Ectodermal cell (in vitro differentiated cells): ENCODE data around the gene SERGEF.
"Not testable (repeated sequence)": the region's sequence is repeated elsewhere in the genome, so short reads cannot be mapped to it uniquely, and the experiment has no call there.

ENCODE experiments used
- H3K27ac ChIP-seq: 2 replicates; pipeline ENCODE4 v1.7.0; 2013; ENCODE audit warnings: mild to moderate bottlenecking, low read depth, low read length; ENCODE audit not compliant: insufficient read depth, poor library complexity, severe bottlenecking
- H3K27me3 ChIP-seq: 2 replicates; pipeline ENCODE4 v1.7.0; 2013; ENCODE audit warnings: mild to moderate bottlenecking, low read length; ENCODE audit not compliant: insufficient read depth, control insufficient read depth, poor library complexity, severe bottlenecking
- H3K36me3 ChIP-seq: one replicate; pipeline ENCODE4 v1.7.0; 2013; ENCODE audit warnings: low read length; ENCODE audit not compliant: control insufficient read depth, insufficient read depth
- H3K4me1 ChIP-seq: one replicate; pipeline ENCODE4 v1.7.0; 2013; ENCODE audit warnings: low read length; ENCODE audit not compliant: control insufficient read depth, insufficient read depth
- H3K4me3 ChIP-seq: 2 replicates; pipeline ENCODE4 v1.7.0; 2013; ENCODE audit warnings: low read depth, low read length, control low read depth; ENCODE audit not compliant: insufficient read depth
- H3K9me3 ChIP-seq: 2 replicates; pipeline ENCODE4 v1.7.0; 2013; ENCODE audit warnings: mild to moderate bottlenecking, low read length, moderate library complexity; ENCODE audit not compliant: control insufficient read depth
- WGBS, 2 experiments: methylation state at CpG; one replicate each; pipeline ENCODE4 v1.1.7; 2013; ENCODE audit warnings: missing lambda C conversion rate in 2 of 2; 5-methylcytosine and 5-hydroxymethylcytosine counted together

The SERGEF gene

GRCh38 chr11:17875891-17876290, 137.0 kb downstream of the SERGEF start:
- no peak overlapping the region for H3K4me3 ChIP-seq
- H3K4me1 ChIP-seq: peaks cover 5% of the 10 kb centered on the region
- H3K27ac ChIP-seq: no peak overlapping the region
- no peaks in the 10 kb centered on the region for H3K36me3 ChIP-seq
- no peaks in the 10 kb centered on the region for H3K9me3 ChIP-seq
- no peaks in the 10 kb centered on the region for H3K27me3 ChIP-seq

DNA sequence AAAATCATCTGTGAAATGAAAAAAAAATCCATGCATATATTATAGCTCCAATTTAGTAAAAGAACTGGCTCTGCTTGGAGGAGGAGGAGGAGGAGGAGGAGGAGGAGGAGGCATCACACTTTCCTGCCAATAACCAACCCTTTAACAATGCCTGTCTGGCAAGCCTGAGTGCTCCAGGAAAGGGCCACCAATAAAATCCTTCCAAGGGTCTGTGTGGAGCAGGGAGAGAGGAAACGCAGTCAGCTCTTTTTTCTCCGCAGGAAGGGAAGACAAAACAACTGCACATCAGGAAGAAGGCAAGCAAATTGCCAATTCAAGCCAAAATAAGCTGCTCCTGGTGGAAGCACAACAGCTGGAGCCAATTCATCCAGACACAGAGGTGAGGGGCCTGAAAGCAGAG, 139.3 kb downstream of the SERGEF start:
- WGBS, 2 experiments: 77 to 84% methylated on average over 2 of the region's 2 CpGs
- no peak overlapping the region for H3K4me3 ChIP-seq

GRCh38 chr11:17868398-17868797, 144.4 kb downstream of the SERGEF start:
- H3K4me3 ChIP-seq, H3K4me1 ChIP-seq, H3K36me3 ChIP-seq, H3K27me3 ChIP-seq, H3K9me3 ChIP-seq, H3K27ac ChIP-seq: not testable (repeated sequence)
- 90 to 94% methylated on average over 3 of the region's 3 CpGs for WGBS, 2 experiments

More for the DNA sequence above, 139.3 kb downstream of the SERGEF start:
- H3K9me3 ChIP-seq: no peaks in the 10 kb centered on the region
- H3K36me3 ChIP-seq: no peaks in the 10 kb centered on the region
- H3K4me1 ChIP-seq: peaks cover 5% of the 10 kb centered on the region
- no peak overlapping the region for H3K27ac ChIP-seq
- H3K27me3 ChIP-seq: no peaks in the 10 kb centered on the region

DNA sequence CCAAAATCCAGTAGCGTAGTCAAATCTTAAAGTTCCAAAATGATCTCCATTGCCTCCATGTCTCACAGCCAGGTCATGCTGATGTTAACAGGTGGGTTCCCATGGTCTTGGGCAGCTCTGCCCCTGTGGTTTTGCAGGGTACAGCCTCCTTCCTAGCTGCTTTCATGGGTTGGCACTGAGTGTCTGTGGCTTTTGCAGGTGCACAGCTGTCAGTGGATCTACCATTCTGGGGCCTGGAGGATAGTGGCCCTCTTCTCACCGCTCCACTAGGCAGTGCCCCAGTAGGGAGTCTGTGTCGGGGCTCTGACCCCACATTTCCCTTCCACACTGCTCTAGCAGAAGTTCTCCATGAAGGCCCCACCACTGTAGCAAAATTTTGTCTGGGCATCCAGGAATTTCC, 145.5 kb downstream of the SERGEF start:
- Histone ChIP-seq H3K27ac (no peak overlapping the region), H3K27me3 (no peaks in the 10 kb centered on the region), H3K9me3 (no peaks in the 10 kb centered on the region), H3K36me3 (no peaks in the 10 kb centered on the region), H3K4me1 (no peaks in the 10 kb centered on the region), H3K4me3 (no peak overlapping the region)
- 80 to 83% methylated on average over 3 of the region's 3 CpGs for WGBS, 2 experiments

DNA sequence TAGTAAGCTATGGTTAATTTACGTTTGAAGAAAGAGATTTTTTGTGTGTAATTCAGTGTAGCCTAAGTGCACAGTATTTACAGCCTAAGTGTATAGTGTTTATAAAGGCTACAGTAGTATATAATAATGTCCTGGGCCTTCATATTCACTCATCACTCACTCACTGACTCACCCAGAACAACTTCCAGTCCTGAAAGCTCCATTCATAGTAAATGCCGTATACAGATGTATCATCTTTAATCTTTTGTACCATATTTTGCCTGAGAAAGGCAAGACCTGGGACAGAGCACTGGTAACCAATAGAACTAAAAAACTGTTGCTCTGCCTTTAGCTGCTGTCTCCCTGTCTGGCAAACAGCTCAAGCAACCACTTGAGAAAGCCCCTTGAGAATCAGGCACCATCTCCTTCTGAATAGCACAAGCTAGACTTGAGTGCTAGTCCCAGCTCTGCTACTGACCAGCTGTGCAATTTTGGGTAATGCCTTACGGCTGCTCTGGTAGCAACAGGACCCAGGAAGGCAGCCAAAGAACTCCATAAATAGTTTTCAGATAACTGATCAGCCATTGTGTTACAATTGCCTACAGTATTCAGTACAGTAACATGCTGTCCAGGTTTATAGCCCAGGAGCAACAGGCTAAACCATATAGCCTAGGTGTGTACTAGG, 146.9 kb downstream of the SERGEF start:
- Histone ChIP-seq H3K27ac (no peak overlapping the region), H3K4me1 (no peaks in the 10 kb centered on the region), H3K4me3 (no peak overlapping the region), H3K27me3 (no peaks in the 10 kb centered on the region), H3K9me3 (no peaks in the 10 kb centered on the region), H3K36me3 (no peaks in the 10 kb centered on the region)
- 91 to 97% methylated on average over 3 of the region's 3 CpGs for WGBS, 2 experiments

- Histone ChIP-seq H3K27ac (no peak overlapping the region), H3K36me3 (no peaks in the 10 kb centered on the region), H3K9me3 (no peaks in the 10 kb centered on the region), H3K4me3 (no peak overlapping the region), H3K27me3 (no peaks in the 10 kb centered on the region), H3K4me1 (no peaks in the 10 kb centered on the region)
- WGBS, 2 experiments: 32 to 34% methylated on average over 3 of the region's 3 CpGs
Measured at GRCh38 chr11:17864478-17864941, 148.3 kb downstream of the SERGEF start.

GRCh38 chr11:17861036-17861755, 151.7 kb downstream of the SERGEF start:
- H3K36me3 ChIP-seq: no peaks in the 10 kb centered on the region
- H3K27ac ChIP-seq: no peak overlapping the region
- H3K4me1 ChIP-seq: no peaks in the 10 kb centered on the region
- no peaks in the 10 kb centered on the region for H3K9me3 ChIP-seq
- 93 to 96% methylated on average over 5 of the region's 5 CpGs for WGBS, 2 experiments
- H3K27me3 ChIP-seq: no peaks in the 10 kb centered on the region
- no peak overlapping the region for H3K4me3 ChIP-seq

DNA sequence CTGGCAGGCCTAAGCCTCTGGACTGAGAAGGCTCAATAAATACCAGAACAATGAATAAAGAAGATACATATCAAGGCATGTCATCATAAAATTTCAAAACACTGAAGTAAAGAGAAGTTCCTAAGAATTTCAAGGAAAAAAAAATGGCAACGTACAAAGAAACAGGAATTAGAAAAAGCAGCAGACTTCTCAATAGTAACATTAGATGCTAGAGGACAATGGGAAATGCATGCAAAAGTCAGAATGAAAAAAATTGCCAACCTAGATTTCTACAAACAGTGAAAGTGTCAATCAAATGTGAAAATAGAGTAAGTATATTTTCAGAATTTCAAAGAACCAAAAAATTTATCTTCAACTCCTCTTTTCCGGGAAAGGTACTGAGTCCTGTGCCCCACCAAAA, 153.3 kb downstream of the SERGEF start:
- no peaks in the 10 kb centered on the region for H3K4me1 ChIP-seq
- no peaks in the 10 kb centered on the region for H3K36me3 ChIP-seq
- no peak overlapping the region for H3K27ac ChIP-seq
- no peak overlapping the region for H3K4me3 ChIP-seq
- 85 to 100% methylated on average over 2 of the region's 2 CpGs for WGBS, 2 experiments
- no peaks in the 10 kb centered on the region for H3K9me3 ChIP-seq
- no peaks in the 10 kb centered on the region for H3K27me3 ChIP-seq

- no peaks in the 10 kb centered on the region for H3K27me3 ChIP-seq
- no peak overlapping the region for H3K4me3 ChIP-seq
- H3K4me1 ChIP-seq: no peaks in the 10 kb centered on the region
- no peaks in the 10 kb centered on the region for H3K36me3 ChIP-seq
- no peak overlapping the region for H3K27ac ChIP-seq
- no peaks in the 10 kb centered on the region for H3K9me3 ChIP-seq
- WGBS, 2 experiments: 90 to 92% methylated on average over 4 of the region's 4 CpGs
Measured at GRCh38 chr11:17855531-17856290, 157.1 kb downstream of the SERGEF start.

- no peaks in the 10 kb centered on the region for H3K36me3 ChIP-seq
- no peak overlapping the region for H3K27ac ChIP-seq
- no peaks in the 10 kb centered on the region for H3K4me1 ChIP-seq
- no peak overlapping the region for H3K4me3 ChIP-seq
- H3K9me3 ChIP-seq: no peaks in the 10 kb centered on the region
- no peaks in the 10 kb centered on the region for H3K27me3 ChIP-seq
- WGBS, 2 experiments: 90 to 94% methylated on average over 4 of the region's 4 CpGs
Measured at GRCh38 chr11:17853280-17853679, 159.6 kb downstream of the SERGEF start.
